ENCODE data around the gene HCN2. TPM values are rescaled to one million over a fixed set of nuclear protein-coding genes. Genes with fewer than 3 reads are reported as not detected.
A peak's percentile ranks its signal among the peaks of the same experiment; 100 is the strongest.

The HCN2 gene
- total RNA-seq, 1 experiment from 2014 or later, result not detected

DNA sequence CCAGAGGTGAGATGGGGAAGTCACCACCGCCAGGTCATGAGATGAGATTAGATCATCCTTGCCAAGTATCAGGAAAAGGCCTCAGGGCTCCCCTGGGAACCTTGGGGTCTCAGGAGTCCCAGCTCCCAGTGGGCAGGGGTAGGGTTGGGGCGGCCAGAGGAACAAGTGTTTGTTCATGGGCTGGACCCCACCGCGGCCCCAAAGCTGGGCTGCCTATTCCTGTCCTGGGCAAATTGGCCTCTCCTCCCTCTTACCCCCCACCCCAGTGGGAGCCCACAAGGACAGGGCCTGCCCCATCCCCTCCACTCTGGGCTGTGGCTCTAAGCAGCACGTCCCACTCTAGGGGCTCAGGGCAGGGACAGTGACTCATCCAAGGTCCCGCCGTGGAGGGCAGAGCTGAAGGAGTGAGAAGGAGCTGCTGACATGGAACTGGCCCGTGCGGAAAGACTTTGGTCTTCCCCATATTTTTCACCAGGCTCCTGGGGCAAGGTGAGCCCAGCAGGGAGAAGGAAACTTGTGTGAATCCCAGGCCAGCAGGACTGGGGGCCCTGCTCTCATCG, 4.0 kb upstream of the HCN2 start:
- Histone ChIP-seq H2AFZ (ENCODE audit: low read length) (no peak overlapping the region), H3K9me2 (replicated peaks; ENCODE audit: insufficient read depth, low read length) (no peaks in the 10 kb centered on the region), H3K4me2 (ENCODE audit: low read depth, low read length, poor library complexity, severe bottlenecking) (no peak overlapping the region), H3K27me3 (ENCODE audit: low read length) (no peaks in the 10 kb centered on the region), H4K20me1 (ENCODE audit: insufficient read depth, low read depth, low read length) (peaks cover 15% of the 10 kb centered on the region; the same call in 1 of the 2 replicates), H3K4me3 (ENCODE audit: low read length) (no peak overlapping the region), H3K36me3 (ENCODE audit: insufficient read depth, low read length) (0 out of 2 replicates have a peak, but pooled peaks cover 2% of the 10 kb centered on the region), H3K9me3 (ENCODE audit: low read length) (no peaks in the 10 kb centered on the region), H3K27ac (ENCODE audit: low read length) (no peak overlapping the region), H3K9ac (ENCODE audit: low read length) (no peak overlapping the region), H3K4me1 (ENCODE audit: low read length) (peaks cover 8% of the 10 kb centered on the region), H3K79me2 (ENCODE audit: low read length) (no peaks in the 10 kb centered on the region)
- no peak for DNase-seq

DNA sequence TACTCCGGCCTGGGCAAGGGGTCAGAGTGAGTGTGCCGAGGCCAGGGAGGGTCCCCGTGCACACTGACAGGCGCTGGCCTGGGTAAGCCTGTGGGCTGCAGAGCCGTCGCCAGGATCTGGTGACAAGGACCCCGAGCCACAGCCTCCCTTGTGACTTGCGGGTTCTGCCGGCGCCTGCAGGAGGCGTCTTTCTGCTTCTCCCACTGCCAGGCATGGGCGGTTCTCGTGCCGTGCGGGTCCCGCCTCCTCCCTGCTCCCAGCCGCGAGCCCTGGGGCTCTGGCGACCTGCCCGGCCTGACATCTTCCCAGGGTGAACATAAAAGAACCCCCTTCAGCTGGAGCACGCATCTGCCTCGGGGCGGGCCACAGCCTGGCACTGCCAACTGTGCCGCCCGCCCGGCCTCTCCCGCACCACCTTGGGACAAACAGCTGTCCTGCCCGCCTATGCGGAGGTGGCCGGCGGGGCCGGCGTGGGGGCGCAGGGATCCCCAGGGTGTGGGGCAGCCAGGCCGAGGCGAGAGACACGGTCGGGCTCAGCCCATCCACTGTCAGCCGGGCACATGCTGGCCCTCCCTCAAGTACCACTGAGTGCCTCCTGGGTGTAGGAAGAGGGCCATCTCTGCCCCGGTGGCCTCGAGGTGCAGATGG, 1.5 kb upstream of the HCN2 start:
- H3K4me2 ChIP-seq (ENCODE audit: low read depth, low read length, poor library complexity, severe bottlenecking), result peak overlapping the region; percentile 50

GRCh38 chr19:588741-589692, 664 bp upstream of the HCN2 start:
- no peaks in the 10 kb centered on the region for H3K27me3 ChIP-seq (ENCODE audit: low read length)
- peak overlapping the region; percentile 47 for H3K9ac ChIP-seq (ENCODE audit: low read length)
- peak overlapping the region; percentile 50 for H3K4me2 ChIP-seq (ENCODE audit: low read depth, low read length, poor library complexity, severe bottlenecking)
- peaks cover 4% of the 10 kb centered on the region; the same call in 1 of the 2 replicates for H4K20me1 ChIP-seq (ENCODE audit: insufficient read depth, low read depth, low read length)
- H2AFZ ChIP-seq (ENCODE audit: low read length), result no peak overlapping the region
- peak; percentile 65 for DNase-seq
- H3K27ac ChIP-seq (ENCODE audit: low read length), result no peak overlapping the region
- no peaks in the 10 kb centered on the region for H3K36me3 ChIP-seq (ENCODE audit: insufficient read depth, low read length)
- peaks cover 8% of the 10 kb centered on the region for H3K4me1 ChIP-seq (ENCODE audit: low read length)
- H3K9me2 ChIP-seq (replicated peaks; ENCODE audit: insufficient read depth, low read length), result no peaks in the 10 kb centered on the region
- H3K79me2 ChIP-seq (ENCODE audit: low read length), result no peaks in the 10 kb centered on the region
- H3K4me3 ChIP-seq (ENCODE audit: low read length), result no peak overlapping the region; the same call in 1 of the 2 replicates
- no peaks in the 10 kb centered on the region for H3K9me3 ChIP-seq (ENCODE audit: low read length)

More for the DNA sequence above, 1.5 kb upstream of the HCN2 start:
- no peaks in the 10 kb centered on the region for H3K36me3 ChIP-seq (ENCODE audit: insufficient read depth, low read length)
- H3K79me2 ChIP-seq (ENCODE audit: low read length), result no peaks in the 10 kb centered on the region
- peak overlapping the region; percentile 19; the same call in 1 of the 2 replicates for H3K4me3 ChIP-seq (ENCODE audit: low read length)
- H2AFZ ChIP-seq (ENCODE audit: low read length), result no peak overlapping the region
- H3K27me3 ChIP-seq (ENCODE audit: low read length), result no peaks in the 10 kb centered on the region
- no peaks in the 10 kb centered on the region for H3K9me3 ChIP-seq (ENCODE audit: low read length)
- H3K9ac ChIP-seq (ENCODE audit: low read length), result peak overlapping the region; percentile 47
- peaks cover 12% of the 10 kb centered on the region; the same call in 1 of the 2 replicates for H4K20me1 ChIP-seq (ENCODE audit: insufficient read depth, low read depth, low read length)
- no peak overlapping the region for H3K27ac ChIP-seq (ENCODE audit: low read length)
- peaks cover 8% of the 10 kb centered on the region for H3K4me1 ChIP-seq (ENCODE audit: low read length)
- DNase-seq, result peak; percentile 90
- no peaks in the 10 kb centered on the region for H3K9me2 ChIP-seq (replicated peaks; ENCODE audit: insufficient read depth, low read length)

GRCh38 chr19:590396-590745, 690 bp downstream of the HCN2 start:
- Histone ChIP-seq H3K4me2 (ENCODE audit: low read depth, low read length, poor library complexity, severe bottlenecking) (no peak overlapping the region), H3K4me3 (ENCODE audit: low read length) (no peak overlapping the region), H3K4me1 (ENCODE audit: low read length) (peaks cover 8% of the 10 kb centered on the region), H3K9me3 (ENCODE audit: low read length) (no peaks in the 10 kb centered on the region), H3K9me2 (replicated peaks; ENCODE audit: insufficient read depth, low read length) (no peaks in the 10 kb centered on the region), H3K27ac (ENCODE audit: low read length) (no peak overlapping the region), H3K9ac (ENCODE audit: low read length) (no peak overlapping the region), H4K20me1 (ENCODE audit: insufficient read depth, low read depth, low read length) (no peaks in the 10 kb centered on the region), H2AFZ (ENCODE audit: low read length) (no peak overlapping the region), H3K27me3 (ENCODE audit: low read length) (no peaks in the 10 kb centered on the region), H3K79me2 (ENCODE audit: low read length) (no peaks in the 10 kb centered on the region), H3K36me3 (ENCODE audit: insufficient read depth, low read length) (no peaks in the 10 kb centered on the region)
- DNase-seq, result no peak

GRCh38 chr19:590750-591098, 1.0 kb downstream of the HCN2 start:
- no peak for DNase-seq
- H3K79me2 ChIP-seq (ENCODE audit: low read length), result no peaks in the 10 kb centered on the region
- H3K4me1 ChIP-seq (ENCODE audit: low read length), result peaks cover 8% of the 10 kb centered on the region
- H3K9ac ChIP-seq (ENCODE audit: low read length), result no peak overlapping the region
- H3K9me3 ChIP-seq (ENCODE audit: low read length), result no peaks in the 10 kb centered on the region
- H3K27ac ChIP-seq (ENCODE audit: low read length), result no peak overlapping the region
- no peak overlapping the region for H3K4me2 ChIP-seq (ENCODE audit: low read depth, low read length, poor library complexity, severe bottlenecking)
- no peak overlapping the region for H2AFZ ChIP-seq (ENCODE audit: low read length)
- no peaks in the 10 kb centered on the region for H3K36me3 ChIP-seq (ENCODE audit: insufficient read depth, low read length)
- H3K27me3 ChIP-seq (ENCODE audit: low read length), result no peaks in the 10 kb centered on the region
- no peaks in the 10 kb centered on the region for H3K9me2 ChIP-seq (replicated peaks; ENCODE audit: insufficient read depth, low read length)
- no peak overlapping the region for H3K4me3 ChIP-seq (ENCODE audit: low read length)
- no peaks in the 10 kb centered on the region for H4K20me1 ChIP-seq (ENCODE audit: insufficient read depth, low read depth, low read length)

DNA sequence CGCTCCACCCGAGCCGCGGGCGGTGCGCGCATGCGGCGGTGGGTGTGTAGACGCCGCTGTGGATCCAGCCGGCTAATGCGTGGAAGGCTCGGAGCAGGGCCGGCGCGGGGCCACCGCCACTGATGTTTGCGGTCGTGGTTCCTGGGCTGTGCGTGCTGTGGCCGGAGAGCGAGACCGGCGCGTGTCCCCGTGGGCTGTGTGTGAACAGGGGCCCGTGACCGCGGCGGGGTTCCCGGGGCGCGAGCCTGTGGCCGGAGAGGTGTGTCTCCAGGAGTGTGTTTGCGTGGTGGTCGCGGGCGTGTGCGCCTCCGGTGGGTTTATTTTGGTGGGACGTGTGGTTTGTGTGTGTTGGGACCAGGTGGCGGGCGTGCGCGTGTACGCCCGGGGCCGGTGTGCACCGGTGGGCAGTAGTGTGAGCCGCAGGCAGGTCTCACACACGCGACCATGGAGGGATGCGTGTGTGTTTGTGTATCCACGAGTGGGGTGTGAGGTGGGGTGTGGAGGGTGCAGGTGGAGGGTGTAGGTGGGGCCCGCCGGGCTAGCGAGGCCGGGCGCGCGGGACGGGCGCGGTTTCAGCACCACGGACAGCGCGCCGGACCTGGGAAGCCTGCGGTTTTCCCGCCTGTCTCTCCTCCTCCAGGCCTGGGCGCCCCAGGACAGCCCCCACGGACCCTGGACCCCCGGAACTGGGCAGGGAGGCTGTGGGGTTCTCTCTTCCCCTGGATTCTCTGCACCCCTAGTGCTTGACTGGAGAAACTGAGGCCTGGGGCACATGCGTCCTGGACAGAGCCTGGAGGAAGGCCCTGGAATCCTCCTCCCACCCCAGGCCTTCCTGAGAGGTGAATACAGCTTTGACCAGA, 1.6 kb downstream of the HCN2 start:
- H2AFZ ChIP-seq (ENCODE audit: low read length), result no peak overlapping the region
- H3K9me3 ChIP-seq (ENCODE audit: low read length), result no peaks in the 10 kb centered on the region
- no peaks in the 10 kb centered on the region for H3K9me2 ChIP-seq (replicated peaks; ENCODE audit: insufficient read depth, low read length)
- H3K4me2 ChIP-seq (ENCODE audit: low read depth, low read length, poor library complexity, severe bottlenecking), result no peak overlapping the region
- no peak overlapping the region for H3K4me3 ChIP-seq (ENCODE audit: low read length)
- H3K9ac ChIP-seq (ENCODE audit: low read length), result no peak overlapping the region
- H3K27ac ChIP-seq (ENCODE audit: low read length), result no peak overlapping the region
- no peaks in the 10 kb centered on the region for H4K20me1 ChIP-seq (ENCODE audit: insufficient read depth, low read depth, low read length)
- no peaks in the 10 kb centered on the region for H3K27me3 ChIP-seq (ENCODE audit: low read length)
- H3K79me2 ChIP-seq (ENCODE audit: low read length), result no peaks in the 10 kb centered on the region
- no peak for DNase-seq
- no peaks in the 10 kb centered on the region for H3K36me3 ChIP-seq (ENCODE audit: insufficient read depth, low read length)
- peaks cover 8% of the 10 kb centered on the region for H3K4me1 ChIP-seq (ENCODE audit: low read length)

DNA sequence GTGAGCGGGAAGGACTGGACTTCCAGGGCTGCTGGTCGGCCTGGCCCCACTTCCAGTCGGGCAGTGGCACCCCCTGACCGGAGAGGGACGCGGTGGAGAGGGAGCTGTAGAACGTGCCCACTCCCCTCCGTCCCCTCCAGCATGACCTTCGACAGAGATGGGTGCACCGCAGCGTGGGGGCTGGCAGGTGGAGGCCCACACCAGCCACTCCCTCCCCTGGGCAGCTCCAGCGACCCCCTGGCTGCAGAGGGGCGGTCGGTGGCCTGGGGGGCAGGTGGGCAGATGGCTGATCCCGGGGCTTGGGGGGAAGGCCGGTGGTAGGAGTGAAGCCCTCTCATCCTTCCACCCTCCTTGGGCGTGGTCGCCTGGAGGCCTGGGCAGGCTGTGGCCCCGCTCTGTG, 2.4 kb downstream of the HCN2 start:
- DNase-seq, result no peak
- Histone ChIP-seq H3K9ac (ENCODE audit: low read length) (no peak overlapping the region), H3K79me2 (ENCODE audit: low read length) (no peaks in the 10 kb centered on the region), H3K4me1 (ENCODE audit: low read length) (peaks cover 8% of the 10 kb centered on the region), H3K36me3 (ENCODE audit: insufficient read depth, low read length) (no peaks in the 10 kb centered on the region), H4K20me1 (ENCODE audit: insufficient read depth, low read depth, low read length) (no peaks in the 10 kb centered on the region), H3K9me2 (replicated peaks; ENCODE audit: insufficient read depth, low read length) (no peaks in the 10 kb centered on the region), H3K9me3 (ENCODE audit: low read length) (no peaks in the 10 kb centered on the region), H3K4me3 (ENCODE audit: low read length) (no peak overlapping the region), H3K27ac (ENCODE audit: low read length) (no peak overlapping the region), H2AFZ (ENCODE audit: low read length) (no peak overlapping the region), H3K27me3 (ENCODE audit: low read length) (no peaks in the 10 kb centered on the region), H3K4me2 (ENCODE audit: low read depth, low read length, poor library complexity, severe bottlenecking) (no peak overlapping the region)

Measured in Karpas-422 (cell line).